Stimulated activated CD8-positive, alpha-beta memory T cell treated with anti-CD3 and anti-CD28 coated beads, Interleukin-7, amount 100 ng/mL, for 48 hours (primary cell): Measurements from ENCODE around the gene JHY.

Experiments
- DNase-seq, 2 donors: peaks; one replicate each; pipeline ENCODE4 v3.0.0-alpha.2; 2020; ENCODE audit warnings: low read depth in 1 of 2; ENCODE audit errors: extremely low read depth in 1 of 2

JHY gene

GRCh38 chr11:122937983-122938382 is 55.4 kb downstream of the JHY start:
- no peak for DNase-seq

GRCh38 chr11:122938557-122938956 is 56.0 kb downstream of the JHY start:
- DNase-seq: no peak

GRCh38 chr11:122951211-122951610 is 68.7 kb downstream of the JHY start:
- no peak for DNase-seq

GRCh38 chr11:122954455-122954854 is 71.9 kb downstream of the JHY start:
- DNase-seq: no peak

GRCh38 chr11:122963961-122964360 is 81.4 kb downstream of the JHY start:
- DNase-seq: no peak

GRCh38 chr11:122976061-122976733 is 93.6 kb downstream of the JHY start:
- no peak for DNase-seq

GRCh38 chr11:122976734-122977469 is 94.3 kb downstream of the JHY start:
- DNase-seq: no peak

GRCh38 chr11:122977470-122978298 is 95.1 kb downstream of the JHY start:
- DNase-seq: no peak

- DNase-seq: no peak
Measured at GRCh38 chr11:122978299-122978620, 95.7 kb downstream of the JHY start.

- DNase-seq: no peak
Measured at GRCh38 chr11:122979103-122979814, 96.7 kb downstream of the JHY start.

- DNase-seq: no peak
Measured at GRCh38 chr11:122979815-122980595, 97.4 kb downstream of the JHY start.

GRCh38 chr11:122981388-122982264 is 99.1 kb downstream of the JHY start, which contains the start of gene BSX:
Gene BSX (minus strand): TSS chr11:122981834. CDS start chr11:122981671, 163 bp downstream.
- peak in 1 of 2 donors; percentile 22 for DNase-seq

GRCh38 chr11:122983438-122984185 is 101.1 kb downstream of the JHY start:
- DNase-seq: no peak

- peak in 1 of 2 donors; percentile 1 for DNase-seq
Measured at GRCh38 chr11:122984186-122985011, 101.8 kb downstream of the JHY start.

- DNase-seq: no peak
Measured at GRCh38 chr11:122995526-122995925, 113.0 kb downstream of the JHY start.

GRCh38 chr11:122998727-122999366 is 116.3 kb downstream of the JHY start:
- no peak for DNase-seq

- DNase-seq: no peak
Measured at GRCh38 chr11:123000721-123001120, 118.2 kb downstream of the JHY start.
